Activated CD8-positive, alpha-beta memory T cell treated with anti-CD3 and anti-CD28 coated beads, Interleukin-2, amount 50 U/mL, for 1 hour (primary cell): ENCODE measurements around the gene ZER1.
"Not testable (repeated sequence)": the region's sequence is repeated elsewhere in the genome, so short reads cannot be mapped to it uniquely, and the experiment has no call there.

Source experiments
- DNase-seq: peaks from one replicate; pipeline ENCODE4 v3.0.0-alpha.2; 2020; ENCODE audit errors: extremely low read depth

ZER1 gene

GRCh38 chr9:128771745-128772519, at the start of gene ZER1:
TSS of gene ZER1 (minus strand) at chr9:128771927. CDS start at chr9:128755565, 16,362 bp downstream.
- peak; percentile 75 for DNase-seq

GRCh38 chr9:128820665-128821583, 49.2 kb upstream of the ZER1 start:
- DNase-seq, result no peak

- DNase-seq, result no peak
Observed at GRCh38 chr9:128819716-128820664, 48.3 kb upstream of the ZER1 start.

GRCh38 chr9:128818839-128819715, 47.4 kb upstream of the ZER1 start:
- no peak for DNase-seq

GRCh38 chr9:128818099-128818838, 46.5 kb upstream of the ZER1 start, which contains the start of gene ENDOG:
TSS of gene ENDOG (plus strand) at chr9:128818500. CDS start at chr9:128818685, 185 bp downstream.
- DNase-seq, result peak; percentile 85

- DNase-seq, result no peak
Observed at GRCh38 chr9:128810873-128811272, 39.1 kb upstream of the ZER1 start.

GRCh38 chr9:128809831-128810230, 38.1 kb upstream of the ZER1 start:
- DNase-seq, result no peak

GRCh38 chr9:128809036-128809599, 37.4 kb upstream of the ZER1 start:
- no peak for DNase-seq

GRCh38 chr9:128808543-128808942, 36.8 kb upstream of the ZER1 start:
- no peak for DNase-seq

- DNase-seq, result no peak
Observed at GRCh38 chr9:128807827-128808226, 36.1 kb upstream of the ZER1 start.

GRCh38 chr9:128805661-128806060, 33.9 kb upstream of the ZER1 start:
- DNase-seq, result no peak

- DNase-seq, result no peak
Observed at GRCh38 chr9:128802482-128802881, 30.8 kb upstream of the ZER1 start.

- DNase-seq, result no peak
Observed at GRCh38 chr9:128800061-128800460, 28.3 kb upstream of the ZER1 start.

GRCh38 chr9:128798896-128799295, 27.2 kb upstream of the ZER1 start:
- DNase-seq, result no peak

- DNase-seq, result not testable (repeated sequence)
Observed at GRCh38 chr9:128794961-128795360, 23.2 kb upstream of the ZER1 start.

GRCh38 chr9:128792978-128793686, 21.4 kb upstream of the ZER1 start:
- no peak for DNase-seq

GRCh38 chr9:128792134-128792533, 20.4 kb upstream of the ZER1 start:
- DNase-seq, result no peak

GRCh38 chr9:128790536-128790935, 18.8 kb upstream of the ZER1 start:
- no peak for DNase-seq

- no peak for DNase-seq
Observed at GRCh38 chr9:128788445-128788844, 16.7 kb upstream of the ZER1 start.
